IMR-90 (cell line): ENCODE data around the gene SEPTIN8. TPM values are rescaled to one million over a fixed set of nuclear protein-coding genes. Genes with fewer than 3 reads are reported as not detected.

Experiments
- ATAC-seq: fragments of 200-7000 bp; cut with Tn5 transposase; 2 replicates; pipeline ENCODE4 v1.9.1; 2020; ENCODE audit warnings: low read depth, mild to moderate bottlenecking, moderate library complexity
- BruUV-seq: library from RNA; stranded (reverse); fragments of 400-500 nt; replicated peaks from 2 replicates; lab custom pipeline; 2021; lab: Mats Ljungman, UMichigan
- CTCF ChIA-PET: fragments of 300-600 bp; formaldehyde crosslinking; extraction: SDS; loops from one replicate; lab custom pipeline; 2021; ENCODE audit warnings: antibody characterized with exemption; lab: Yijun Ruan, JAX
- POLR2A ChIA-PET: fragments of 300-600 bp; sonication (Branson Sonifier 250); formaldehyde crosslinking; loops from one replicate; lab custom pipeline; 2022; ENCODE audit warnings: antibody characterized with exemption; ENCODE audit not compliant: unreplicated experiment; lab: Charles Lee
- DNase-seq: peaks from one replicate; pipeline ENCODE4 v3.0.0; 2013
- H2AFZ ChIP-seq: replicated peaks from 2 replicates; pipeline ENCODE3; 2013; ENCODE audit warnings: low read length, mild to moderate bottlenecking; ENCODE audit not compliant: poor library complexity
- H2AK5ac ChIP-seq: 2 replicates; pipeline ENCODE4 v1.6.1; 2013; ENCODE audit warnings: low read depth, low read length, inconsistent platforms
- H2AK9ac ChIP-seq: replicated peaks from 2 replicates; pipeline ENCODE3; 2013; ENCODE audit warnings: mild to moderate bottlenecking, low read depth, low read length, moderate library complexity; ENCODE audit not compliant: poor library complexity
- H2BK120ac ChIP-seq: 2 replicates; pipeline ENCODE4 v1.6.1; 2013; ENCODE audit warnings: low read depth, low read length, inconsistent platforms
- H2BK15ac ChIP-seq: 3 replicates; pipeline ENCODE4 v1.6.1; 2013; ENCODE audit warnings: low read depth, low read length, inconsistent platforms
- H2BK20ac ChIP-seq: 2 replicates; pipeline ENCODE4 v1.6.1; 2013; ENCODE audit warnings: low read depth, mild to moderate bottlenecking, inconsistent platforms, low read length, moderate library complexity
- H2BK5ac ChIP-seq: 2 replicates; pipeline ENCODE4 v1.6.1; 2013; ENCODE audit warnings: mild to moderate bottlenecking, low read depth, low read length, inconsistent platforms; ENCODE audit not compliant: poor library complexity, severe bottlenecking
- H3K14ac ChIP-seq: replicated peaks from 2 replicates; pipeline ENCODE4 v1.6.1; 2013; ENCODE audit warnings: low read depth, low read length, inconsistent platforms
- H3K18ac ChIP-seq: 2 replicates; pipeline ENCODE4 v1.6.1; 2013; ENCODE audit warnings: low read depth, low read length, control low read depth
- H3K23ac ChIP-seq: 2 replicates; pipeline ENCODE4 v1.6.1; 2013; ENCODE audit warnings: low read depth, low read length, inconsistent platforms
- H3K27ac ChIP-seq: 2 replicates; pipeline ENCODE4 v1.5.1; 2013; ENCODE audit warnings: mild to moderate bottlenecking, control low read depth, low read length; ENCODE audit not compliant: insufficient read depth
- H3K27me3 ChIP-seq: 2 replicates; pipeline ENCODE4 v1.6.1; 2013; ENCODE audit warnings: low read length; ENCODE audit not compliant: control insufficient read depth, insufficient read depth
- H3K36me3 ChIP-seq: 2 replicates; pipeline ENCODE4 v1.6.1; 2013; ENCODE audit warnings: low read length, mixed read lengths; ENCODE audit not compliant: control insufficient read depth, insufficient read depth
- H3K4ac ChIP-seq: 2 replicates; pipeline ENCODE4 v1.6.1; 2013; ENCODE audit warnings: low read depth, low read length, inconsistent platforms
- H3K4me1 ChIP-seq: 2 replicates; pipeline ENCODE4 v1.6.1; 2013; ENCODE audit warnings: low read length, mixed read lengths; ENCODE audit not compliant: control insufficient read depth, insufficient read depth
- H3K4me2 ChIP-seq: 2 replicates; pipeline ENCODE4 v1.6.1; 2013; ENCODE audit warnings: low read depth, mild to moderate bottlenecking, control low read depth, low read length, moderate library complexity
- H3K4me3 ChIP-seq: 2 replicates; pipeline ENCODE4 v1.5.1; 2013; ENCODE audit warnings: low read depth, mild to moderate bottlenecking, control low read depth, low read length, moderate library complexity; ENCODE audit not compliant: insufficient read depth
- H3K56ac ChIP-seq: 2 replicates; pipeline ENCODE4 v1.6.1; 2013; ENCODE audit warnings: low read length, inconsistent platforms; ENCODE audit not compliant: insufficient read depth; ENCODE audit errors: extremely low read depth
- H3K79me1 ChIP-seq, 2 experiments: 2 replicates each; pipeline ENCODE4 v1.6.1; 2013; ENCODE audit warnings: low read length in 2 of 2, inconsistent platforms in 1 of 2, low read depth in 1 of 2
- H3K9ac ChIP-seq: 2 replicates; pipeline ENCODE4 v1.6.1; 2013; ENCODE audit warnings: low read depth, low read length, control low read depth
- H3K9me1 ChIP-seq: 2 replicates; pipeline ENCODE4 v1.6.1; 2013; ENCODE audit warnings: low read length, inconsistent platforms; ENCODE audit not compliant: insufficient read depth
- H3K9me3 ChIP-seq: 2 replicates; pipeline ENCODE4 v1.6.1; 2013; ENCODE audit warnings: low read length; ENCODE audit not compliant: control insufficient read depth, insufficient read depth
- H4K20me1 ChIP-seq: 2 replicates; pipeline ENCODE4 v1.6.1; 2013; ENCODE audit warnings: low read length, inconsistent platforms; ENCODE audit not compliant: insufficient read depth
- H4K5ac ChIP-seq: 2 replicates; pipeline ENCODE4 v1.6.1; 2013; ENCODE audit warnings: mild to moderate bottlenecking, low read depth, low read length, control low read depth
- H4K8ac ChIP-seq, 2 experiments: 2 replicates each; pipeline ENCODE4 v1.6.1; 2013; ENCODE audit warnings: low read depth in 2 of 2, low read length in 2 of 2, control low read depth in 1 of 2, inconsistent platforms in 1 of 2
- H4K91ac ChIP-seq: 2 replicates; pipeline ENCODE4 v1.6.1; 2013; ENCODE audit warnings: low read depth, low read length, inconsistent platforms; ENCODE audit not compliant: insufficient read depth
- BHLHE40 ChIP-seq: fragments of 150-350 bp; IDR thresholded peaks from 2 replicates; pipeline ENCODE4 v1.6.1; 2016; ENCODE audit warnings: mild to moderate bottlenecking, low read depth, low read length
- CEBPB ChIP-seq: IDR thresholded peaks from 2 replicates; pipeline ENCODE4 v1.6.1; 2012; ENCODE audit warnings: low read depth, low read length, improper control_type of control experiment
- CHD1 ChIP-seq: IDR thresholded peaks from 2 replicates; pipeline ENCODE4 v1.6.1; 2012; ENCODE audit warnings: low read depth, low read length, improper control_type of control experiment
- FOS ChIP-seq: fragments of 150-350 bp; IDR thresholded peaks from 2 replicates; pipeline ENCODE4 v1.6.1; 2016; ENCODE audit warnings: low read depth, low read length
- MAFK ChIP-seq: IDR thresholded peaks from 2 replicates; pipeline ENCODE4 v1.6.1; 2012; ENCODE audit warnings: low read depth, low read length, improper control_type of control experiment
- MAZ ChIP-seq: IDR thresholded peaks from 2 replicates; pipeline ENCODE4 v1.6.1; 2012; ENCODE audit warnings: low read depth, mild to moderate bottlenecking, low read length, improper control_type of control experiment, moderate library complexity, borderline replicate concordance
- MXI1 ChIP-seq: IDR thresholded peaks from 2 replicates; pipeline ENCODE4 v1.6.1; 2012; ENCODE audit warnings: low read depth, mild to moderate bottlenecking, low read length, moderate library complexity, borderline replicate concordance
- NFE2L2 ChIP-seq: fragments of 150-350 bp; IDR thresholded peaks from 2 replicates; pipeline ENCODE4 v1.6.1; 2016; ENCODE audit warnings: low read depth, mild to moderate bottlenecking, low read length
- POLR2A ChIP-seq: IDR thresholded peaks from 2 replicates; pipeline ENCODE4 v1.6.1; 2012; ENCODE audit warnings: mild to moderate bottlenecking, low read depth, low read length
- RAD21 ChIP-seq: IDR thresholded peaks from 2 replicates; pipeline ENCODE4 v1.6.1; 2012; ENCODE audit warnings: low read length, improper control_type of control experiment
- RCOR1 ChIP-seq: IDR thresholded peaks from 2 replicates; pipeline ENCODE4 v1.6.1; 2012; ENCODE audit warnings: mild to moderate bottlenecking, low read length, improper control_type of control experiment; ENCODE audit not compliant: insufficient replicate concordance
- RFX5 ChIP-seq: IDR thresholded peaks from 2 replicates; pipeline ENCODE4 v1.8.0; 2012; ENCODE audit warnings: low read depth, mild to moderate bottlenecking, low read length, moderate library complexity
- SMC3 ChIP-seq: fragments of 150-350 bp; IDR thresholded peaks from 2 replicates; pipeline ENCODE4 v1.6.1; 2016; ENCODE audit warnings: low read depth, mild to moderate bottlenecking, antibody characterized with exemption, low read length, moderate library complexity
- WGBS, 2 experiments: methylation state at CpG; one replicate each; pipeline versions ENCODE4 v1.1.5 to v1.1.7; 2013; ENCODE audit warnings: missing lambda C conversion rate in 2 of 2; ENCODE audit not compliant: insufficient read length in 1 of 2; ENCODE audit errors: extremely low coverage in 2 of 2; 5-methylcytosine and 5-hydroxymethylcytosine counted together
- dilution Hi-C: fragments of 300-500 bp; cut with HindIII; formaldehyde crosslinking; loops from one replicate; pipeline ENCODE4 v1.14.3; 2018; ENCODE audit warnings: low sequenced_read_pairs; ENCODE audit not compliant: unreplicated experiment
- in situ Hi-C: fragments of 300-500 bp; cut with MboI; formaldehyde crosslinking; loops from 3 replicates; pipeline ENCODE4 v1.14.3; 2019; ENCODE audit warnings: low sequenced_read_pairs, inconsistent platforms, mixed read lengths
- intact Hi-C: fragments of 100-400 bp; cut with micrococcal nuclease; formaldehyde crosslinking; loops from 2 replicates; pipeline ENCODE4 v1.10.0; 2022
- polyA plus RNA-seq, 3 experiments: library from polyadenylated mRNA; depleted of rRNA; stranded (reverse); fragments of >200 nt; gene quantifications; 2 replicates each; pipeline ENCODE4 v1.2.3, GENCODE V29; 2012; ENCODE audit warnings: low replicate concordance in 1 of 3
- total RNA-seq: library from RNA; depleted of rRNA; stranded (reverse); fragments of >200 nt; gene quantifications from 2 replicates; pipeline ENCODE4 v1.2.3, GENCODE V29; 2012
- TF ChIP-seq, protein P1 (sequence below): conservative IDR thresholded peaks from 2 replicates; pipeline ENCODE4 v1.5.1; 2012; ENCODE audit warnings: mild to moderate bottlenecking, low read depth, low read length, improper control_type of control experiment
- TF ChIP-seq, protein P2 (sequence below): fragments of 150-350 bp; IDR thresholded peaks from 2 replicates; pipeline ENCODE4 v1.6.1; 2016; ENCODE audit warnings: low read depth, mild to moderate bottlenecking, low read length, moderate library complexity, borderline replicate concordance
- TF ChIP-seq, protein P3 (sequence below): fragments of 150-350 bp; IDR thresholded peaks from 2 replicates; pipeline ENCODE4 v1.6.1; 2017; ENCODE audit warnings: mild to moderate bottlenecking, antibody characterized with exemption, low read length, low read depth

Gene SEPTIN8
- total and polyA plus RNA-seq, 2 of the 4 experiments (the other 2 are of a cell fraction), result 56.2 to 67.2 TPM

DNA sequence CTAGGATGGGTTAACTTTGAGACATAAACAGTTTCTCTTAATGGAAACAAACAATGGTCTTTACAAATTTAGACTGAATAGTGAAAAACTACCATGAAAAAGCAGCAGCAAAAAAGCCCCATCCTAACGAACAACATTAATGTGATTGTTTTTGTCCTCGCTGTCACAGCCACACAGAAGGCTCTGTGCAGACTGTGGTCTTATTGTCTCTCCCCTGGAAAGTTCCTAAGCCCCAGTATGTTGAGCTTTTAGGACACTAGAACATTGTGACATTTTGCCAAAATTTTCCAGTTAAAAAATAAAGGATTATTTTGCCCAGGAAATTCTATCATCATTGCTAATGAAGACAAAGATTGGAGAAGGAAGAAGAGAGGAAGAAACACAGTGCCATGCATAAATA lies 23.5 kb upstream of the SEPTIN8 start:
- Histone ChIP-seq H3K4ac (no peak overlapping the region), H3K27ac (no peak overlapping the region), H3K23ac (no peak overlapping the region), H2AFZ (no peak overlapping the region), H4K8ac (no peak overlapping the region), H2BK20ac (no peak overlapping the region), H2AK5ac (no peak overlapping the region), H4K5ac (no peak overlapping the region), H3K27me3 (peaks cover 17% of the 10 kb centered on the region), H3K4me2 (no peak overlapping the region), H3K14ac (no peak overlapping the region), H3K36me3 (no peaks in the 10 kb centered on the region), H3K4me3 (no peak overlapping the region), H3K9me3 (no peaks in the 10 kb centered on the region), H3K9me1 (no peaks in the 10 kb centered on the region; the same call in 1 of the 2 replicates), H2BK15ac (no peak overlapping the region), H2AK9ac (no peak overlapping the region), H3K79me1 (no peaks in the 10 kb centered on the region), H3K18ac (no peak overlapping the region), H4K91ac (no peak overlapping the region), H2BK5ac (no peak overlapping the region), H3K4me1 (0 out of 2 replicates have a peak, but pooled peaks cover 2% of the 10 kb centered on the region), H2BK120ac (no peak overlapping the region), H4K20me1 (no peaks in the 10 kb centered on the region), H3K9ac (no peak overlapping the region), H3K56ac (no peak overlapping the region)
- no TSS peak for BruUV-seq
- in situ Hi-C loops (no loop called here), dilution Hi-C loops (no loop called here), intact Hi-C loops (no loop called here)
- TF ChIP-seq MAZ, result no peak
- no peak for TF ChIP-seq CEBPB
- TF ChIP-seq, protein P1, sequence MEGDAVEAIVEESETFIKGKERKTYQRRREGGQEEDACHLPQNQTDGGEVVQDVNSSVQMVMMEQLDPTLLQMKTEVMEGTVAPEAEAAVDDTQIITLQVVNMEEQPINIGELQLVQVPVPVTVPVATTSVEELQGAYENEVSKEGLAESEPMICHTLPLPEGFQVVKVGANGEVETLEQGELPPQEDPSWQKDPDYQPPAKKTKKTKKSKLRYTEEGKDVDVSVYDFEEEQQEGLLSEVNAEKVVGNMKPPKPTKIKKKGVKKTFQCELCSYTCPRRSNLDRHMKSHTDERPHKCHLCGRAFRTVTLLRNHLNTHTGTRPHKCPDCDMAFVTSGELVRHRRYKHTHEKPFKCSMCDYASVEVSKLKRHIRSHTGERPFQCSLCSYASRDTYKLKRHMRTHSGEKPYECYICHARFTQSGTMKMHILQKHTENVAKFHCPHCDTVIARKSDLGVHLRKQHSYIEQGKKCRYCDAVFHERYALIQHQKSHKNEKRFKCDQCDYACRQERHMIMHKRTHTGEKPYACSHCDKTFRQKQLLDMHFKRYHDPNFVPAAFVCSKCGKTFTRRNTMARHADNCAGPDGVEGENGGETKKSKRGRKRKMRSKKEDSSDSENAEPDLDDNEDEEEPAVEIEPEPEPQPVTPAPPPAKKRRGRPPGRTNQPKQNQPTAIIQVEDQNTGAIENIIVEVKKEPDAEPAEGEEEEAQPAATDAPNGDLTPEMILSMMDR, result no peak
- no peak for TF ChIP-seq MXI1
- TF ChIP-seq RFX5, result no peak
- TF ChIP-seq POLR2A, result no peak
- TF ChIP-seq RAD21, result no peak
- no peak for TF ChIP-seq RCOR1
- no peak for TF ChIP-seq CHD1
- no peak for TF ChIP-seq MAFK
- no peak for TF ChIP-seq SMC3
- TF ChIP-seq, protein P2, sequence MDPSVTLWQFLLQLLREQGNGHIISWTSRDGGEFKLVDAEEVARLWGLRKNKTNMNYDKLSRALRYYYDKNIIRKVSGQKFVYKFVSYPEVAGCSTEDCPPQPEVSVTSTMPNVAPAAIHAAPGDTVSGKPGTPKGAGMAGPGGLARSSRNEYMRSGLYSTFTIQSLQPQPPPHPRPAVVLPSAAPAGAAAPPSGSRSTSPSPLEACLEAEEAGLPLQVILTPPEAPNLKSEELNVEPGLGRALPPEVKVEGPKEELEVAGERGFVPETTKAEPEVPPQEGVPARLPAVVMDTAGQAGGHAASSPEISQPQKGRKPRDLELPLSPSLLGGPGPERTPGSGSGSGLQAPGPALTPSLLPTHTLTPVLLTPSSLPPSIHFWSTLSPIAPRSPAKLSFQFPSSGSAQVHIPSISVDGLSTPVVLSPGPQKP, result no peak
- TF ChIP-seq FOS, result no peak
- TF ChIP-seq BHLHE40, result no peak
- TF ChIP-seq, protein P3, sequence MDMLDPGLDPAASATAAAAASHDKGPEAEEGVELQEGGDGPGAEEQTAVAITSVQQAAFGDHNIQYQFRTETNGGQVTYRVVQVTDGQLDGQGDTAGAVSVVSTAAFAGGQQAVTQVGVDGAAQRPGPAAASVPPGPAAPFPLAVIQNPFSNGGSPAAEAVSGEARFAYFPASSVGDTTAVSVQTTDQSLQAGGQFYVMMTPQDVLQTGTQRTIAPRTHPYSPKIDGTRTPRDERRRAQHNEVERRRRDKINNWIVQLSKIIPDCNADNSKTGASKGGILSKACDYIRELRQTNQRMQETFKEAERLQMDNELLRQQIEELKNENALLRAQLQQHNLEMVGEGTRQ, result no peak
- TF ChIP-seq NFE2L2, result no peak
- CTCF ChIA-PET, result interaction anchor here (0.6 kb wide), 1 partner anchor 36 kb away, joined by 3 read pairs; no protein-coding TSS in a partner anchor
- DNase-seq (no peak), ATAC-seq (no peak)
- POLR2A ChIA-PET, result no interaction called here
- WGBS, 2 experiments, result no CpG with 5 or more reads among the region's 2 CpGs
